ENCODE results near the gene BANK1.
A peak's percentile ranks its signal among the peaks of the same experiment; 100 is the strongest.

The BANK1 gene

GRCh38 chr4:101761405-101761804, 29.1 kb upstream of the BANK1 start (continued):
- no peak for TF ChIP-seq ZC3H10 (CRISPR knock-in tag; IDR thresholded peaks at IDR 0.05)

- TF ChIP-seq OSR1 (CRISPR knock-in tag; IDR thresholded peaks at IDR 0.05) (no peak), ZNF70 (CRISPR knock-in tag; IDR thresholded peaks at IDR 0.05) (no peak), GLIS3 (CRISPR knock-in tag; IDR thresholded peaks at IDR 0.05) (no peak), ESRRG (CRISPR knock-in tag; IDR thresholded peaks at IDR 0.05) (no peak), CREB5 (CRISPR knock-in tag; IDR thresholded peaks at IDR 0.05; ENCODE audit: low read depth) (no peak), TCF4 (CRISPR knock-in tag; IDR thresholded peaks at IDR 0.05; ENCODE audit: borderline replicate concordance) (no peak), TOX (CRISPR knock-in tag; IDR thresholded peaks at IDR 0.05; ENCODE audit: borderline replicate concordance) (no peak), RARB (CRISPR knock-in tag; IDR thresholded peaks at IDR 0.05) (no peak), ZNF8 (CRISPR knock-in tag; IDR thresholded peaks at IDR 0.05) (no peak), ZC3H10 (CRISPR knock-in tag; IDR thresholded peaks at IDR 0.05) (no peak)
- ATAC-seq = no peak
These were observed 28.5 kb upstream of the BANK1 start for GRCh38 chr4:101762025-101762424.

GRCh38 chr4:101762534-101762933, 28.0 kb upstream of the BANK1 start:
- TF ChIP-seq OSR1 (CRISPR knock-in tag; IDR thresholded peaks at IDR 0.05) (no peak), CREB5 (CRISPR knock-in tag; IDR thresholded peaks at IDR 0.05; ENCODE audit: low read depth) (no peak), ISL1 (CRISPR knock-in tag; IDR thresholded peaks at IDR 0.05) (peak; percentile 93), ZNF70 (CRISPR knock-in tag; IDR thresholded peaks at IDR 0.05) (no peak)
- peak; percentile 36; the same call in 2 of the 3 replicates for ATAC-seq

- TF ChIP-seq TSHZ2 (CRISPR knock-in tag; IDR thresholded peaks at IDR 0.05) (no peak), ISL1 (CRISPR knock-in tag; IDR thresholded peaks at IDR 0.05) (no peak), BACH2 (CRISPR knock-in tag; IDR thresholded peaks at IDR 0.05; ENCODE audit: borderline replicate concordance) (no peak), TCF4 (CRISPR knock-in tag; IDR thresholded peaks at IDR 0.05; ENCODE audit: borderline replicate concordance) (no peak), ZFP3 (CRISPR knock-in tag; IDR thresholded peaks at IDR 0.05) (no peak), GLIS3 (CRISPR knock-in tag; IDR thresholded peaks at IDR 0.05) (no peak), ZNF8 (CRISPR knock-in tag; IDR thresholded peaks at IDR 0.05) (no peak), ZNF565 (CRISPR knock-in tag; conservative IDR thresholded peaks at IDR 0.05; ENCODE audit: low read depth) (no peak)
- no peak for ATAC-seq
These were observed 27.0 kb upstream of the BANK1 start for GRCh38 chr4:101763576-101763975.

- peak; percentile 59; the same call in 1 of the 3 replicates for ATAC-seq
- TF ChIP-seq ZNF70 (CRISPR knock-in tag; IDR thresholded peaks at IDR 0.05) = no peak
- no peak for TF ChIP-seq ZC3H10 (CRISPR knock-in tag; IDR thresholded peaks at IDR 0.05)
- TF ChIP-seq PPARA (CRISPR knock-in tag; IDR thresholded peaks at IDR 0.05; ENCODE audit: borderline replicate concordance) = no peak
- TF ChIP-seq BACH2 (CRISPR knock-in tag; IDR thresholded peaks at IDR 0.05; ENCODE audit: borderline replicate concordance) = no peak
- TF ChIP-seq CSRNP3 (CRISPR knock-in tag; IDR thresholded peaks at IDR 0.05) = no peak
- no peak for TF ChIP-seq ARNTL (CRISPR knock-in tag; IDR thresholded peaks at IDR 0.05; ENCODE audit: borderline replicate concordance, low read depth)
- no peak for TF ChIP-seq ZNF565 (CRISPR knock-in tag; conservative IDR thresholded peaks at IDR 0.05; ENCODE audit: low read depth)
- TF ChIP-seq ZFP30 (CRISPR knock-in tag; IDR thresholded peaks at IDR 0.05) = no peak
- no peak for TF ChIP-seq SNAI2 (CRISPR knock-in tag; IDR thresholded peaks at IDR 0.05)
- TF ChIP-seq ZNF8 (CRISPR knock-in tag; IDR thresholded peaks at IDR 0.05) = no peak
- no peak for TF ChIP-seq ISL1 (CRISPR knock-in tag; IDR thresholded peaks at IDR 0.05)
- no peak for TF ChIP-seq PATZ1 (CRISPR knock-in tag; IDR thresholded peaks at IDR 0.05; ENCODE audit: borderline replicate concordance)
- TF ChIP-seq RARB (CRISPR knock-in tag; IDR thresholded peaks at IDR 0.05) = no peak
- TF ChIP-seq TSHZ2 (CRISPR knock-in tag; IDR thresholded peaks at IDR 0.05) = no peak
- TF ChIP-seq TCF4 (CRISPR knock-in tag; IDR thresholded peaks at IDR 0.05; ENCODE audit: borderline replicate concordance) = no peak
- TF ChIP-seq ESRRG (CRISPR knock-in tag; IDR thresholded peaks at IDR 0.05) = no peak
- TF ChIP-seq TOX (CRISPR knock-in tag; IDR thresholded peaks at IDR 0.05; ENCODE audit: borderline replicate concordance) = no peak
These were observed 15.7 kb upstream of the BANK1 start for GRCh38 chr4:101774807-101775206.
